GM10847 (cell line): ENCODE measurements around the gene PAQR5.

Source experiments
- POLR2A ChIP-seq: IDR thresholded peaks from 2 replicates; pipeline ENCODE4 v1.6.1; 2011; ENCODE audit not compliant: insufficient read length; ENCODE audit errors: extremely low read depth

PAQR5 gene

GRCh38 chr15:69325456-69325971 lies 26.8 kb downstream of the PAQR5 start:
- TF ChIP-seq POLR2A: no peak

DNA sequence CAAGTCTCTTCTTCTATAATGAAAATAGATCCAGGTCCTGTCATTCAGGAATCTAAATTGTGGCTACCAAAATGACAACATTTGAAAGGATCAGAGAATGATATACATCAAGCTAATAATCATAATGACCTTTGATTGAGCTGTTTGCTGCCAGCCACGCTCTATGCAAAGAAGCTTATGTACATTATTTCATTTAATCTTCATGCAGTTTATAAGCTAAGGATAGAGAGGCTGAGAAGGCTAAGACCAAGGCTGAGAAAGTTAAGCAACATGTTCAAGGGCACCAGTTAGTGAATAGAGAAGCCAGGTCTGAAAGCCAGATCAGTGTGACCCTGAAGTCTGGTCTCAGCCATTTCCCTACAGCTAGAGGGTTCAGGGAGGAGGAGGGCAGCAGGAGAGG lies 29.4 kb downstream of the PAQR5 start:
- no peak for TF ChIP-seq POLR2A

DNA sequence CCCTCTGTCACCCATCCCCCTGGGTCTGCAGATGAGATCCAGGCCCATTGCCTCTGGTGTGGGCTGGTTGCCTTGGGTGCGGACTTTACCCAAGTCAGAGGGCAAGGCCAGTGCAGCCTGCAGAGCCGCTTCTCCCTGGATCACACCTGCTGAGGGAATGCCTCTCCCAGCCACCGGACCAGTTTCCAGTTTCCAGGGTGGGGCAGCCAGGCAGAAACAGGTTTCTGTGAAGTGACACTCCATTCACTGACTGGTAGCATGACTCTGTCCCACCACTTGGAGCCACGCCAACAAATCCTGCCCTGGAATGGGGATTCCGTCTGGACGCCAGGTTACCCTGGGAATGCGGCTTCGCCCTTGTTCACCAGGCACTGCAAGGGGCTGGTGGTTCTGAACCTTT lies 30.0 kb downstream of the PAQR5 start:
- no peak for TF ChIP-seq POLR2A

- TF ChIP-seq POLR2A: no peak
Measured at GRCh38 chr15:69337138-69337537, 38.4 kb downstream of the PAQR5 start.

DNA sequence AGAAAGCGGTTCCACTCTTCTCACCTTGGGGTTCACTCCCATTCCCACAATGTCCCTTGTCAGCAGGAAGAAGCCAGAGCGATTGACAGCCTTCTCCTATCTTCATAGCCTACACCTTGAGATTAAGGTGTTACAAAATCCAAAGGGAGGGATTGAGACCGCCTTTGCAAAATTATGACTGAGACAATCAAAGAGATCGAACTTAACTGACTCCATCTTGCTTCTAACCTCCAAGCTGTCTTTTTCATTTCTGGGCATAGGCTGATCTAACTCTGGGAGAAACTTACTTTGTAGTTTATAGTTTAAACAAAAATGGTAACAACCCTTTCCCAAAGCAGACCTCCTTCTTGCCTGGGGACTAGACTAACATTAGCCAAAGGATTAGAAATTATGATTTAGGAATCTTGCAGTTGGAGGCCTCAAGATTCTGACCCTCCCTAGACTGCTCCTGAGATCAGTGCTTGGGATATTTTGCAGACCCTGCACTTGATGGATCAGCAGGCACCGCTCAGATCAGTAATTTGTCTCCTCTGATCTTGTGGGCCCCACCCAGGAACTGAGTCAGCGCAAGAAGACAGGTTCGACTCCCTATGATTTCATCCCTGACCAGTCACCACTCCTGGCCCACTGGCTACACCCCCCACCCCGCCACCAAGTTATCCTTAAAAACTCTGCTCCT lies 40.0 kb downstream of the PAQR5 start:
- TF ChIP-seq POLR2A: no peak

DNA sequence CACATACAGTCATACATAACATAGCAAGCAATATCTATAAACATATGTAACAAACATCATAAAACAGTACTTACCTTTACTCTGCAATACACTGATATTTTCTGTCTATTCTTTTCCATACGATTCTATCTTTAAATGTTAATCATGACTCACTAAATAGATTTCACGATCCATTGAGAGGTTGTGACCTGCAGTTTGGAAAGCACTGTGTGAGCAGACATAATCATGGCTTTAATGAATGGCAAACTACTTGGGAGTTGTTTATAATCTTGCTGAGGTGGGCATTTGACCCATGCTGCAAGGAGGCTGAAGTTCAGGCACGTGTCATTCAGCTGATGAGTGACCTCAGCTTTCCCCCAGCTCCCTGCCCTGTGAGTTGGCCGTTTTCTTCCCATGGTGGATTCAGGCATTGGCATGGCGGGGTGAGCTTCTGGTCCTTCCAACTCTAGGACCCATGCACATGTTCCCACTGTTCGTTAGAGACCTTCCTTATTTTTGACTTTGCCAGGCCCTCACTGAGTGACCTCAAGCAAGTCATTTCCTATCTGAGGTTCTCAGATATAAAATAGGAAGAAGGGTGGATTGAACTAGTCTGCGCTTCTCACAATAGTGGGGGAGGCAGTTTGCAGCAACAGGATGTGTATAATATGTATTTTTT lies 41.7 kb downstream of the PAQR5 start:
- no peak for TF ChIP-seq POLR2A

- TF ChIP-seq POLR2A: no peak
Measured at GRCh38 chr15:69341356-69341755, 42.6 kb downstream of the PAQR5 start.

DNA sequence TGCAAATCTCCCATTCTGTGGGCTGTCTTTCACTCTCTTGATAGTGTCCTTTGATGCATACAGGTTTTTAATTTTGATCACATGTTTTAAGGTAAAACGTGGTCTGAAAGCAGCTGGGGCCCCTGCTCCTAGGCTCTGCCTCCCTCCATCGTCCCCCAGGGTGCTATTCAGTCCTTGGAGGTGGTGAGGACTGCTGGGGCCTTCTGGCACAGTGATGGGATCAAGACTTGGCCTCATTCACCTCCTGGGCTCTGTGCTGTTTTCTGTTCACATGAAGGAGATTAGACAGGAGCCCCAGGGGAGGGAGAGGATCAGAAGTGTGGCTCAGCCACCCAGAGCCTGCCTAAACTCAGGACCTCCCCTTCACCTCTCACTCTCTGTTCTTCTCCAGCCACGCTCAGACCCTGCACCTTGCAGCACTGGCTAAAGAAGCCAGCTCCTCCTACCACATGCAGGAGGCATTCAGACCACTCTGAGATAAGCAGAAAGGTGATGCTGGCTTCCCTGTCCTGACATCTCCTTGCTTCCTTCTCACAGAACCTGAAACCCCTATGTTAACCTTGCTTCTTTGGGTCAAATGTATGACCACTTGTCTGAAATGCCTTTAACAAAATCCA lies 43.9 kb downstream of the PAQR5 start:
- TF ChIP-seq POLR2A: no peak

GRCh38 chr15:69343133-69343532 lies 44.4 kb downstream of the PAQR5 start:
- TF ChIP-seq POLR2A: no peak

- TF ChIP-seq POLR2A: no peak
Measured at GRCh38 chr15:69344238-69344637, 45.5 kb downstream of the PAQR5 start.

- no peak for TF ChIP-seq POLR2A
Measured at GRCh38 chr15:69346112-69346511, 47.4 kb downstream of the PAQR5 start.

- no peak for TF ChIP-seq POLR2A
Measured at GRCh38 chr15:69351333-69351732, 52.6 kb downstream of the PAQR5 start.

GRCh38 chr15:69351884-69352283 lies 53.2 kb downstream of the PAQR5 start:
- no peak for TF ChIP-seq POLR2A

- TF ChIP-seq POLR2A: no peak
Measured at GRCh38 chr15:69357773-69358771, 59.4 kb downstream of the PAQR5 start.

DNA sequence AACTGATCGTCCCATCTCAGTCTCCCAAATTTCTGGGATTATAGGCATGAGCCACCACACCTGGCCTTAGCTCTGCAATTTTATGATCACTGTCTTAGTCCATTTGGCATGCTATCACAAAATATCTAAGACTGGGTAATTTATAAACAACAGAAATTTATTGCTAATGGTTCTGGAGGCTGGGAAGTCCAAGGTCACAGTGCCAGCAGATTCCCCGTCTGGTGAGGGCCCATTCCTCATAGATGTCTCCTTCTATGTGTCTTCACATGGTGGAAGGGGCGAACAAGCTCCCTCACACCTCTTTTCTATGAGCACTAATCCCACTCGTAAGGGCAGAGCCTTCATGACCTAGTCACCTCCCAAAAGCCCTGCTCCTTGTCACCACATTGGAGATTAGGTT lies 60.1 kb downstream of the PAQR5 start:
- TF ChIP-seq POLR2A: no peak
